Neural progenitor cell (in vitro differentiated cells): ENCODE measurements around the gene GALNTL6. TPM values are rescaled to one million over a fixed set of nuclear protein-coding genes. Genes with fewer than 3 reads are reported as not detected.

Experiments used
- DNase-seq: peaks from one replicate; pipeline ENCODE4 v3.0.0-alpha.2; 2016; ENCODE audit warnings: low spot score
- H2AFZ ChIP-seq: fragments of 200-600 bp; sonication (generic); replicated peaks from 2 replicates; pipeline ENCODE4 v1.6.1; 2016; ENCODE audit warnings: antibody characterized with exemption
- H3F3A ChIP-seq: fragments of 200-600 bp; sonication (generic); 2 replicates; pipeline ENCODE4 v1.6.1; 2016; ENCODE audit warnings: antibody characterized with exemption, low read depth
- H3K27ac ChIP-seq: fragments of 200-600 bp; sonication (generic); 2 replicates; pipeline ENCODE4 v1.5.1; 2016; ENCODE audit warnings: mild to moderate bottlenecking
- H3K27me3 ChIP-seq: fragments of 200-600 bp; sonication (generic); 2 replicates; pipeline ENCODE4 v1.6.1; 2016; ENCODE audit warnings: mild to moderate bottlenecking, moderate library complexity
- H3K36me3 ChIP-seq: fragments of 200-600 bp; sonication (generic); 2 replicates; pipeline ENCODE4 v1.5.1; 2016
- H3K4me1 ChIP-seq: fragments of 200-600 bp; sonication (generic); 2 replicates; pipeline ENCODE4 v1.6.1; 2016; ENCODE audit warnings: mixed run types
- H3K4me2 ChIP-seq: fragments of 200-600 bp; sonication (generic); 2 replicates; pipeline ENCODE4 v1.6.1; 2016
- H3K4me3 ChIP-seq: fragments of 200-600 bp; sonication (generic); 2 replicates; pipeline ENCODE4 v1.5.1; 2016
- H3K79me2 ChIP-seq: fragments of 200-600 bp; sonication (generic); 2 replicates; pipeline ENCODE4 v1.6.1; 2016; ENCODE audit warnings: low read depth
- H3K9ac ChIP-seq: fragments of 200-600 bp; sonication (generic); 2 replicates; pipeline ENCODE4 v1.6.1; 2016
- H3K9me3 ChIP-seq: fragments of 200-600 bp; sonication (generic); 2 replicates; pipeline ENCODE4 v1.5.1; 2016; ENCODE audit warnings: low read depth
- H4K20me1 ChIP-seq: fragments of 200-600 bp; sonication (generic); 2 replicates; pipeline ENCODE4 v1.6.1; 2016; ENCODE audit warnings: low read depth
- H3K27ac Mint-ChIP-seq: 3 replicates; pipeline ENCODE4 v1.8.0; 2021; ENCODE audit warnings: mixed read lengths
- H3K27me3 Mint-ChIP-seq: 2 replicates; pipeline ENCODE4 v1.8.0; 2022; ENCODE audit warnings: low read depth, mild to moderate bottlenecking, inconsistent platforms, moderate library complexity, mixed read lengths; ENCODE audit not compliant: insufficient read depth
- H3K36me3 Mint-ChIP-seq: 3 replicates; pipeline ENCODE4 v1.8.0; 2021; ENCODE audit warnings: mixed read lengths
- H3K4me1 Mint-ChIP-seq: 3 replicates; pipeline ENCODE4 v1.8.0; 2021; ENCODE audit warnings: mixed read lengths
- H3K4me3 Mint-ChIP-seq: 3 replicates; pipeline ENCODE4 v1.8.0; 2021; ENCODE audit warnings: mild to moderate bottlenecking, moderate library complexity, mixed read lengths
- H3K9me3 Mint-ChIP-seq: 3 replicates; pipeline ENCODE4 v1.8.0; 2020; ENCODE audit warnings: mixed read lengths
- CTCF ChIP-seq: fragments of 200-600 bp; sonication (generic); IDR thresholded peaks from 2 replicates; pipeline ENCODE4 v1.5.1; 2017; ENCODE audit warnings: antibody characterized with exemption, mild to moderate bottlenecking
- EZH2 ChIP-seq: fragments of 200-600 bp; sonication (generic); IDR thresholded peaks from 2 replicates; pipeline ENCODE4 v1.6.1; 2017; ENCODE audit warnings: antibody characterized with exemption, mild to moderate bottlenecking, moderate library complexity
- EZH2phosphoT487 ChIP-seq: fragments of 200-600 bp; sonication (generic); IDR thresholded peaks from 2 replicates; pipeline ENCODE4 v1.6.1; 2017; ENCODE audit warnings: antibody characterized with exemption
- total RNA-seq: library from RNA; depleted of rRNA; stranded (reverse); fragments of >200 nt; gene quantifications from 2 replicates; pipeline ENCODE4 v1.2.3, GENCODE V29; 2015; ENCODE audit warnings: low replicate concordance

Gene GALNTL6
- total RNA-seq, 1 donor from 2014 or later = 0.15 TPM

GRCh38 chr4:172147687-172148086, 334.5 kb downstream of the GALNTL6 start:
- Mint-ChIP-seq H3K27ac (no peak overlapping the region), H3K36me3 (no peaks in the 10 kb centered on the region), H3K27me3 (peaks cover 2% of the 10 kb centered on the region), H3K4me3 (no peak overlapping the region), H3K9me3 (no peaks in the 10 kb centered on the region), H3K4me1 (peaks cover under 1% of the 10 kb centered on the region)
- TF ChIP-seq EZH2phosphoT487 = no peak
- no peak for TF ChIP-seq EZH2
- TF ChIP-seq CTCF = no peak
- Histone ChIP-seq H4K20me1 (no peaks in the 10 kb centered on the region), H3K4me3 (no peak overlapping the region), H3K4me1 (peaks cover 6% of the 10 kb centered on the region), H3K36me3 (no peaks in the 10 kb centered on the region), H3K27me3 (no peaks in the 10 kb centered on the region), H3K9me3 (no peaks in the 10 kb centered on the region), H3K4me2 (no peak overlapping the region), H3K9ac (no peak overlapping the region), H3K27ac (no peak overlapping the region), H3F3A (no peaks in the 10 kb centered on the region), H2AFZ (no peak overlapping the region), H3K79me2 (no peaks in the 10 kb centered on the region)
- DNase-seq = no peak

DNA sequence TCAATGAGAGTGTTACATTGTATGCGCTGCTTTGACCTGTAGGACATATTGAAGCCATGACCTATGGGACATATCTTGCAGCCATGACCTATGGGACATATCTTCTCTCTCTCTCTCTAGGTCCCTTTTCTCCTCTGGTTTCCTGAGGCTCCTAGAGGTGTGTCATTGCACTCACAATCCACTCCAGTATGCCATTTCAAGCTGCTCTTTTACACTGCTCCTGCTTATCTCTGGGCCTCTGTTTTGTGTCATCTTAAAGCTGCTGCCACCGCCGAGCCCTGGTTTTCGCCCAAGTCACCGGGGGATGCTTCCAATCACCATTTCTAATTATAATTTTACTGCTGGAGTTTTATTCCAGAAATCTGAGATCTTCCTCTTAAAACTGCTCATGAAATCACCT, 336.1 kb downstream of the GALNTL6 start:
- H3K4me3 Mint-ChIP-seq = no peak overlapping the region
- H3K36me3 ChIP-seq = no peaks in the 10 kb centered on the region
- no peaks in the 10 kb centered on the region for H3F3A ChIP-seq
- no peaks in the 10 kb centered on the region for H3K9me3 Mint-ChIP-seq
- H3K36me3 Mint-ChIP-seq = no peaks in the 10 kb centered on the region
- H3K4me2 ChIP-seq = no peak overlapping the region
- peaks cover 2% of the 10 kb centered on the region for H3K27me3 Mint-ChIP-seq
- no peak for DNase-seq
- peaks cover 13% of the 10 kb centered on the region for H3K4me1 Mint-ChIP-seq
- H3K27ac ChIP-seq = no peak overlapping the region
- no peaks in the 10 kb centered on the region for H3K27me3 ChIP-seq
- H3K4me1 ChIP-seq = peaks cover 19% of the 10 kb centered on the region
- H4K20me1 ChIP-seq = no peaks in the 10 kb centered on the region
- no peak overlapping the region for H3K27ac Mint-ChIP-seq
- peak overlapping the region; percentile 95 for H2AFZ ChIP-seq
- H3K4me3 ChIP-seq = no peak overlapping the region
- TF ChIP-seq EZH2phosphoT487 (no peak), CTCF (no peak), EZH2 (no peak)
- H3K9me3 ChIP-seq = no peaks in the 10 kb centered on the region
- no peak overlapping the region for H3K9ac ChIP-seq
- no peaks in the 10 kb centered on the region for H3K79me2 ChIP-seq

DNA sequence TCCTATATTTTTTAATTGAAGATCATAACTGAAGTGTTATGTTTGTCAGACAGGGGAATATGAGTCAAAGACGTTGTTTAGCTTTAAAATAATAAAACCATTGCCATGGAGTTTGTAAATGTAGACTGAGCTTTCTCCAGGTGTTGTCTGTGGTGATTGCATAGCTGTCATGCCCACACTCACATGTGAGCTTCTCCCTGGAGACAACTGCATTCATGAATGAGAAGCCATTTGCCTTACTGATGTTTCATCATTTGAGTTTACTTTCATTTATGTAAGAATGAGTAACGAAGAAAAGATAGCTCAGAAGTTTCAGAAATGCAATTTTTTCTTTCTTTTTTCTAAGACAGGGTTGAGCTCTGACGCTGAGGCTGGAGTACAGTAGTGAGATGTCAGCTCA, 339.1 kb downstream of the GALNTL6 start:
- H3K4me2 ChIP-seq = no peak overlapping the region
- no peak overlapping the region for H2AFZ ChIP-seq
- DNase-seq = no peak
- H3K4me1 Mint-ChIP-seq = peaks cover 17% of the 10 kb centered on the region
- H3K9ac ChIP-seq = no peak overlapping the region
- H3K36me3 ChIP-seq = no peaks in the 10 kb centered on the region
- H3K9me3 ChIP-seq = no peaks in the 10 kb centered on the region
- H3K4me3 ChIP-seq = no peak overlapping the region
- H4K20me1 ChIP-seq = no peaks in the 10 kb centered on the region
- no peaks in the 10 kb centered on the region for H3K27me3 ChIP-seq
- TF ChIP-seq EZH2phosphoT487 (no peak), EZH2 (no peak)
- H3K27ac ChIP-seq = no peak overlapping the region
- no peak overlapping the region for H3K4me3 Mint-ChIP-seq
- H3K4me1 ChIP-seq = peaks cover 19% of the 10 kb centered on the region
- no peak overlapping the region for H3K27ac Mint-ChIP-seq
- no peaks in the 10 kb centered on the region for H3K9me3 Mint-ChIP-seq
- no peaks in the 10 kb centered on the region for H3F3A ChIP-seq
- H3K36me3 Mint-ChIP-seq = no peaks in the 10 kb centered on the region
- H3K79me2 ChIP-seq = no peaks in the 10 kb centered on the region
- peaks cover 6% of the 10 kb centered on the region for H3K27me3 Mint-ChIP-seq

- Mint-ChIP-seq H3K9me3 (no peaks in the 10 kb centered on the region), H3K27ac (no peak overlapping the region), H3K36me3 (no peaks in the 10 kb centered on the region), H3K27me3 (peaks cover 6% of the 10 kb centered on the region), H3K4me1 (peaks cover 17% of the 10 kb centered on the region), H3K4me3 (no peak overlapping the region)
- H3K9me3 ChIP-seq = no peaks in the 10 kb centered on the region
- no peak overlapping the region for H3K27ac ChIP-seq
- H3K4me3 ChIP-seq = no peak overlapping the region
- H3K27me3 ChIP-seq = no peaks in the 10 kb centered on the region
- no peak overlapping the region for H2AFZ ChIP-seq
- TF ChIP-seq EZH2phosphoT487 (peak; percentile 60), EZH2 (no peak)
- H4K20me1 ChIP-seq = no peaks in the 10 kb centered on the region
- H3K4me1 ChIP-seq = peaks cover 19% of the 10 kb centered on the region
- peak overlapping the region; percentile 37 for H3K4me2 ChIP-seq
- H3K79me2 ChIP-seq = no peaks in the 10 kb centered on the region
- H3K9ac ChIP-seq = no peak overlapping the region
- no peaks in the 10 kb centered on the region for H3K36me3 ChIP-seq
- H3F3A ChIP-seq = no peaks in the 10 kb centered on the region
- peak; percentile 84 for DNase-seq
Observed at GRCh38 chr4:172153719-172154118, 340.5 kb downstream of the GALNTL6 start.
